RWPE1 (cell line): Measurements from ENCODE around the gene IFT52.

Experiments
- CTCF ChIA-PET: fragments of 350-600 bp; sonication (Branson Sonifier 250); formaldehyde crosslinking; extraction: SDS; loops from one replicate; lab custom pipeline; 2021; lab: Yijun Ruan, JAX
- POLR2A ChIA-PET: fragments of 400-600 bp; formaldehyde crosslinking; extraction: SDS; loops from one replicate; lab custom pipeline; 2020; ENCODE audit warnings: antibody characterized with exemption; ENCODE audit not compliant: low non-redundant PET; lab: Yijun Ruan, JAX
- DNase-seq: peaks from one replicate; pipeline ENCODE4 v3.0.0; 2012; ENCODE audit warnings: low spot score
- H3K27ac ChIP-seq: fragments of 450-650 bp; 2 replicates; pipeline ENCODE4 v1.5.1; 2017
- TF ChIP-seq, protein P1 (sequence below): fragments of 450-650 bp; conservative IDR thresholded peaks from 2 replicates; pipeline ENCODE4 v1.5.1; 2017; ENCODE audit warnings: low read depth, mild to moderate bottlenecking

The IFT52 gene

DNA sequence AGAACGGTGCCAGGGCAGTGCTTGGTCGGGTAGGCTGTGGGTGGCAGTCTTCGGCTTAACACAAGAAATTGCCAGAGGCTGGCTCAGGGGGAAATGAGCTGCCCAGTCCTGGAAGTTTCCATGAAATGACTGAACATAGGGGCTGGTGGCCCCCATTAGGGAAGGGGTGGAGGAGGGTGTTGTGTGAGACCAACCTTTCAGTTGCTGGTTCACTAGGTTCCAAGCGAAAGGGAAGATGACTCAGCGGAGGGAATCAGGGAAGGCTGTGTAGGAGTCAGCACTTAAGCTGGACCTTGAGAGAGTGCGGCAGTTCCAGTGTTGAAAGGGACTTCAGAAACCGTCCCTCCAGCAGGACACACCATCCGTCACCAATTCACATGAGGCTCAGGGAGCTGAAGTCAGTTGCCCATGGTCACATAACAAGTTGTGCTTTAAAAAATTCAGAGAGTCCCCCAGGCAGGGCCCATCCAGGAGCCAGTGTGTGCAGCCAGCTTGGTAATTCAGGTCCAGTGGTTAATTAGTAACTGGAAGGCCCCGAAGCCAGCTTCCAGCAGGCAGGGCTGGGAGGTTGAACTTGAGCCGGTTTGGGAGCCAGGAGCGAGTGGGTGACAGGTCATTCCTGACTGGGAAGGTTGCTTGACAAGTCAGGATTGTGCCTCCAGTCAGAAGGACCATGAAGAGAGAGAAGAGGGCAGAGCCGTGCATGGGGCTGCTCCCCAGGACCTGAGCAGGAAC, 32.2 kb upstream of the IFT52 start, which contains the start of gene SGK2:
Gene SGK2, plus strand, starts transcription at position 616 of the 735 bp plus-strand sequence. CDS start 7,469 bp downstream, outside the sequence.
- ChIA-PET CTCF (interaction anchor here (0.6 to 2.6 kb wide), 3 partner anchors 20 to 447 kb away, joined by 5 to 10 read pairs (median 8); no protein-coding TSS in a partner anchor), POLR2A (interaction anchor here (0.6 kb wide), 1 partner anchor 32 kb away, joined by 3 read pairs; the partner anchor contains the start of gene IFT52)
- TF ChIP-seq, protein P1, sequence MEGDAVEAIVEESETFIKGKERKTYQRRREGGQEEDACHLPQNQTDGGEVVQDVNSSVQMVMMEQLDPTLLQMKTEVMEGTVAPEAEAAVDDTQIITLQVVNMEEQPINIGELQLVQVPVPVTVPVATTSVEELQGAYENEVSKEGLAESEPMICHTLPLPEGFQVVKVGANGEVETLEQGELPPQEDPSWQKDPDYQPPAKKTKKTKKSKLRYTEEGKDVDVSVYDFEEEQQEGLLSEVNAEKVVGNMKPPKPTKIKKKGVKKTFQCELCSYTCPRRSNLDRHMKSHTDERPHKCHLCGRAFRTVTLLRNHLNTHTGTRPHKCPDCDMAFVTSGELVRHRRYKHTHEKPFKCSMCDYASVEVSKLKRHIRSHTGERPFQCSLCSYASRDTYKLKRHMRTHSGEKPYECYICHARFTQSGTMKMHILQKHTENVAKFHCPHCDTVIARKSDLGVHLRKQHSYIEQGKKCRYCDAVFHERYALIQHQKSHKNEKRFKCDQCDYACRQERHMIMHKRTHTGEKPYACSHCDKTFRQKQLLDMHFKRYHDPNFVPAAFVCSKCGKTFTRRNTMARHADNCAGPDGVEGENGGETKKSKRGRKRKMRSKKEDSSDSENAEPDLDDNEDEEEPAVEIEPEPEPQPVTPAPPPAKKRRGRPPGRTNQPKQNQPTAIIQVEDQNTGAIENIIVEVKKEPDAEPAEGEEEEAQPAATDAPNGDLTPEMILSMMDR: no peak
- no peak for DNase-seq
- H3K27ac ChIP-seq: no peak within 1 kb of the TSS

DNA sequence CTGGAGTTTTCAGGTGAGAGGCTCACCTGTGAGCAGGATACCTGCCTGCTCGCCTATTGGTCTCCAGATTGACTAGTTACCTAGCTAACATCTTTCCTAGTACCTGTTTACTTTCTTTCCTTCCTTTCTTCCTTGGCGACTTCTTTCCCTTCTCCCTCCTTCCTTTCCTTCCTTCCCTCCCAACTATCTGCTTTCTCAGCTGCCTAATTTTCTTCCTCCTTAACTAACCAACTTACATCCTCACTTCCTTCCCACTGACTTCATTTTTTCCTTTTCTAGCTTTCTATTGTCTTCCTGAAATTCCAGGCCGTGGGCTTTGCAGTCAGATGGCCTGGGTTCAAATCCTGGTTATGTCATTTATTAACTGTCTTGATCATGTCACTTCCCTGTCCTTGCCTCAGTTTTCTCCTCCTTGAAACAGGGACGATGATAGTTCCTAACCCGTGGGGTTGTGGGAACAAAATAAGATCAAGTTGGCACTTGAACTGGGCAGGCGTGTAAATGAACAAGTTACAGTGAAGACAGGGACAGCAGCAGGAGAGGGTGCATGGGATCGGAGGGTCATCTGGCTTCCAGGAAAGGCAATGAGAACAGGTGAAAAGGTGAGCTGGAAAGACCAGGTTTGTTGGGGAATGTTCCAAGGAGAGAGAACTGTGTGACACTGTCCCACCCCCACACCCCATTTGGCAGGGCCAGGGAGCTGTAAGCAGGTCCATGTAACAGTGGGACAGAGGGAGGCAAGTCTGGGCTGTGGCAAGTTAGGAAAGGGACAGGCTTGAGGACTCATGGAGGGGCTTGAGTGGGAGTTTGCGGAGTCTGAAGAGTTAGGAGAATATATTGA, 31.4 kb upstream of the IFT52 start:
- CTCF ChIA-PET: interaction anchor here (0.6 to 2.6 kb wide), 5 partner anchors 21 to 448 kb away, joined by 3 to 10 read pairs (median 5); no protein-coding TSS in a partner anchor

DNA sequence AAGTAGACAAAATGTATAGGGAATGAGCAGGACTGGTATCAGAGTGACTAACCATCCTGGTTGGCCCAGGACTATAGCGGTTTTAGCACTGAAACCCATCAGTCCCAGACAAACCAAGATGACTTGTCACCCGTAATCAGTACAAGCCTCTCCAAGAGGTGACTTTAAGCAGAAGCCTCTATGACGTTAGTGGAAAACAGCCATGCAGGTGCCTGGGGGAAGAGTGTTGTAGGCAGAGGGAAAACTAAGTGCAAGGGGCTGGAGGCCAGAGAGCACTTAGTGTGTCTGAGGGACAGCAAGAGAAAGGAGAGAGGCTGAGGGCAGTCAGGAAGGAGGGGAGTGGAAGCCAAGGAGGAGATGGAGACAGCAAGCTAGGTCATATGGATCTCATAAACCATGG, 29.8 kb upstream of the IFT52 start:
- ChIA-PET CTCF (interaction anchor here (0.6 to 1.0 kb wide), 3 partner anchors 11 to 1862 kb away, joined by 3 to 5 read pairs (median 3); no protein-coding TSS in a partner anchor), POLR2A (interaction anchor here (0.7 kb wide), 1 partner anchor 30 kb away, joined by 3 read pairs; the partner anchor contains the start of gene IFT52)
- no peak for DNase-seq
- TF ChIP-seq, protein P1: no peak
- H3K27ac ChIP-seq: no peak overlapping the region

More for the DNA sequence above, 31.4 kb upstream of the IFT52 start:
- TF ChIP-seq, protein P1: no peak
- no peak overlapping the region for H3K27ac ChIP-seq
- POLR2A ChIA-PET: interaction anchor here (0.7 kb wide), 1 partner anchor 11 kb away, joined by 4 read pairs; no protein-coding TSS in a partner anchor
- no peak for DNase-seq

DNA sequence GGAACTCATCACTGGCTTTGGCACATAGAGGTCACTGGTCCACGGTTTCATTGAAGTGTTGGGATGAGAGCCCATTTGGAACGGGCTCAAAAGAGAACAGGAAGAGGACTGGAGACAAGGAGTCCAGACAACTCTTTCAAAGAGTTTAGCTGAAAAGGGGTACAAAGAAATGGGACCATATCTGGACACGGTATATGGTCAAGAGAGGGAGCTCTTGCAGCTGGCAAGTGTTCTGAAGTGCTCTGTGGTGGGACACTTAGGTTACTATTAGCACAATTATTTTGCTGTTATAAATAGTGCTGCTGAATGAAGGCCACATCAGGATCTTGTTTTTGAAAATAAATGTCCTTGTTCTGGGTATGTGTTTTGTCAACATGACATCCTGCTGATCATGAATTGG, 27.3 kb upstream of the IFT52 start:
- no peak overlapping the region for H3K27ac ChIP-seq
- DNase-seq: no peak
- TF ChIP-seq, protein P1: no peak
- ChIA-PET CTCF (no interaction called here), POLR2A (no interaction called here)

DNA sequence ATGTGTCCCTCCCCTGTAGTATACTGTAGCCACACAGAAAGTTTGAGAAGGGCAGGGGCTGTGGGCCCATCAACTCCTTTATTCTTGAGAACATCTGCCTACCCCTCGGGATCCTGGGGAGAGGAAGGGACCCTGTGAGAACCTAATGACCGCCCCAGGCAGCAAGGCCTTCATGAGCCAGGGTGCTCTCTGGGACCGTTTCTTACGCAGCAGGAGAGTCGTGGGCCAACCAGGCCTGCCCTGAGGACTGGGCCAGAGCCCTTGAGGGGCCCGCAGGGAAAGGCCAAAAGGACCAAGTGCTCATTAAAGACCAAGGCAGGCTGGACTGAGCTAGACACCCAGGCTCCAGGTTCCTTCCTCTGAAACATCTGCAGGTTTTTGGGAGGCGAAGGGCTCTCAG, 26.7 kb upstream of the IFT52 start:
- no peak for DNase-seq
- POLR2A ChIA-PET: no interaction called here
- no peak overlapping the region for H3K27ac ChIP-seq
- CTCF ChIA-PET: no interaction called here
- TF ChIP-seq, protein P1: no peak

DNA sequence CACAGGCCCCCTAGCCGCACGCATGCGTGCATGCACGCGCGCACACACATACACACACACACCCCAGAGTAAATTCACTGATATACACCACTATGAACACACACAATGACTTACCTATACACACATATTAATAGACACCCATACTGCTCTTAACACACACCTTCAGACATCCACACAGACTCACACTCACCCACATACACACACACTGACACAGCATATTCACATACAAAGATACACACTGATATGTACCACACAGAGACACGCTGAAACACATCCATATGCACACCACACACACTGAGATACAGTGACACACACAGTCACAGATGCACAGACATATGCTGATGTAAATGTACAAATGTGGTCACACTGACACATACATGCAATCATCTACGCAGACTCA, 26.3 kb upstream of the IFT52 start:
- ChIA-PET CTCF (no interaction called here), POLR2A (no interaction called here)
- TF ChIP-seq, protein P1: no peak

More for the DNA sequence above, 26.3 kb upstream of the IFT52 start:
- no peak for DNase-seq
- no peak overlapping the region for H3K27ac ChIP-seq
